NCI-H2171 (cell line): ENCODE results near the gene C19orf12.
A peak's percentile ranks its signal among the peaks of the same experiment; 100 is the strongest.
"Not testable (repeated sequence)": the region's sequence is repeated elsewhere in the genome, so short reads cannot be mapped to it uniquely, and the experiment has no call there.

Experiments
- DNase-seq: peaks from one replicate; lab custom pipeline; 2025; lab: John Stamatoyannopoulos, UW

C19orf12 gene

DNA sequence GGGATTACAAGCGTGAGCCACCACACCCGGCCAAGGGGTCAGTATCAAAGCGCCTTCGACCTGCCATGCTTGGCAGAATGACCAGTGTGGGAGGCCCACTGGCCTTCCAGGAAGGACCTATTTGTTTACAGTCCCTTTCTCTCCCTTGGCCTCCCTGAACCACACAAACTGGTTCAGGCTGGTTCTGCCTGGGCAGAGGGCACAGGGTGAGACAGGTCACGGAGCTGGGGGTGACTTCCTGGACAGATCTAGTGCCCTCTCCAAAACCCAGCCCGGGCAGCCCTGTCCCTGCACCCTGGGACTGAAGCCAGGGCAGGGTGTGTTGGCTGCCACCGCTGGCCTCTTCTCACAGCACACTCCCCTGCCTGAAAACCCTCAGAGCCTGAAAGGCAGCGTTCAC, 38.5 kb downstream of the C19orf12 start:
- no peak for DNase-seq

- no peak for DNase-seq
Observed at GRCh38 chr19:29675650-29676186, 39.3 kb downstream of the C19orf12 start.

DNA sequence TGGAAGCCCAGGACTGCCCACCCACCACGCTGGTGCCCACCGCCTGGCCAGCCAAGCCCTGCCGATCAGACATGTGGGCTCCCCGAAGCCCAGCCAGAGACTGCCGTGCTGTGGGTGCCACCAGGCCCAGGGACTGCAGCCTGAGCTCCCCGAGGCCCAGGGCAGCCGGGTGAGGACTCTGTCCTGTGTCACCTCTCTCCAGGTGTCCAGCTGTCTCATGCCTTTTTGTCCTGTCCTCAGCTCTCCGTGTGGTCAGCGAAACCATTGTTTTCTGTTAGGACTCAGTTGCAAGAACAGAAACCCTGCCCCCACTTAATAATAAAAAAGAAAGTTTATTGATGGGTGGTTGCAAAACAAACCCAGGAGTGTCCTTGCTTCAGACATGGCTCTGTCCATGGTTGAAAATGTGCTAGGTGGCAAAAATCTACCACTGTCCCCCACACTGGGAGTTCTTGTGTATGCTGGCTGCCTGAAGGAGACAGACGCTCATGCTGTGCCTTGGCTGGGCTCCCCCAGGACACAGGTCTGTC, 39.9 kb downstream of the C19orf12 start:
- no peak for DNase-seq

DNA sequence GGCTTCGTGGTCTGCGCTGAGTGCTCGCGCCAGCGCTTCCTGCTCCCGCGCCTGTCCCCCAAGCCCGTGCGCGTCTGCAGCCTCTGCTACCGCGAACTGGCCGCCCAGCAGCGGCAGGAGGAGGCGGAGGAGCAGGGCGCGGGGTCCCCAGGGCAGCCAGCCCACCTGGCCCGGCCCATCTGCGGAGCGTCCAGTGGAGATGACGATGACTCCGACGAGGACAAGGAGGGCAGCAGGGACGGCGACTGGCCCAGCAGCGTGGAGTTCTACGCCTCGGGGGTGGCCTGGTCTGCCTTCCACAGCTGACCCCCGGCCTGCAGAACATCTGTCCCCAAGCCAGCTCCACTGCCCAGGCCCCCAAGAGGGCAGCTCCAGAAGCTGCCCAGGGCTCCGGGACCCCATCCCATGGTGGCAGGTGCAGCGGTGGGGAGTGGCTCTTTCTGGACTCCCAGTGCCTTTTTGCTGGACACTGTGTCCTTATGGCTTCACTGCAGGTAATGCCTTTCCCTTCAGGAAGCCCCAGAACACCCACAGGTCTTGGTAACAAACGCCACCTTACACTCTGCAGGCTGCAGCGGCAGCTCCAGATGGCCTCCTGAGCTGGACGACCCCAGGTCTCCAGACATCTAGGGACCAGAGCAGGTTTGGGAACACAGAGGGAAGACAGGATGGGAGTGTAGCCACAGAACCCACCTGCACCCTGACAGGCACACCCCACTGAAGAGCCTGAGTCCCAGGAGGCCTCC, 40.5 kb downstream of the C19orf12 start:
- DNase-seq, result no peak

- DNase-seq, result no peak
Observed at GRCh38 chr19:29673451-29674371, 41.4 kb downstream of the C19orf12 start.

GRCh38 chr19:29672933-29673336, 42.1 kb downstream of the C19orf12 start:
- no peak for DNase-seq

DNA sequence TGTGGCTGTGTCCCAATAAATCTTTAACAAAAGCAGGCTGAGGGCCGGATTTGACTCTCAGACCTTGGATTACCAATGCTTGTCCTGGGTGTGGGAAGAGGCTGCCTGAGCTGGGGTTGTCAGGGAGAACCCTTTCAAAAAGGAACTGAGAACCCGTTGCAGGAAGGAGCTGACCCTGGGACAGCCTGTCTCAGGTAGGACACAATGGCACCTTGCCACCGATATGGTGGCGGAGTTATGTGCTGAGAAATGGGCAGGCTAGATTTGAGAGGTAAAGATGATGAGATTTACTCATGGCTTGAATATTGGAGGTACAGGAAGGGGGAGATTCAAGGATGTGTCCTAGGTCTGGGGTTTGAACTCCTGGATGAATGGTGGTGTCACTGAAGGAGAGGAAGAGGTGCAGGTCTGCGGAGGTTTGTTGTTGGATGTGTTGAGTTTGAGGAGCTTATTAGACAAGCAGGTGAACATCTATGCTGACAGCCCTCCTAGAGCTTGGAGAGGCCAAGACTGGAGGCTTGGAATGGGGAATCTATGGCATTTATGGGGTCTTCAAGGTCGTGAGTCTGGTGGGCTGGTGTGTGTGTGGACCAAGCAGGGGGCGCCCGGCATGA, 42.6 kb downstream of the C19orf12 start:
- no peak for DNase-seq

GRCh38 chr19:29671393-29672160, 43.5 kb downstream of the C19orf12 start:
- DNase-seq, result no peak

- not testable (repeated sequence) for DNase-seq
Observed at GRCh38 chr19:29671026-29671392, 44.1 kb downstream of the C19orf12 start.

DNA sequence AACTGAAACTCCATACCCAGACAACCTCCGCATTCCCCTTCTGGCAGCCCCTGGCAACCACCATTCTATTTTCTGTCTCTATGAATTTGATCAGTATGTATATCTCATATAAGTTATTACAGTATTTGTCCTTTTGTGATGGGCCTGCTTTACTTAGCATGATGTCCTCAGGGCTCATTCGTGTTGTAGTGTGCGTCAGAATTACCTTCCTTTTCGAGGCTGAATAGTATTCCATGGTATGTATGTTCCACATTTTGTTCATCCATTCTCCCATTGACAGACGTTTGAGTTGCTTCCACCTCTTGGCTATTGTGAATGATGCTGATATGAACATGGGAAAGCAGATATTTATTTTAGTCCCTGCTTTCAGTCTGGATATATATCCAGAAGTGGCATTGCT, 44.8 kb downstream of the C19orf12 start:
- DNase-seq, result no peak

DNA sequence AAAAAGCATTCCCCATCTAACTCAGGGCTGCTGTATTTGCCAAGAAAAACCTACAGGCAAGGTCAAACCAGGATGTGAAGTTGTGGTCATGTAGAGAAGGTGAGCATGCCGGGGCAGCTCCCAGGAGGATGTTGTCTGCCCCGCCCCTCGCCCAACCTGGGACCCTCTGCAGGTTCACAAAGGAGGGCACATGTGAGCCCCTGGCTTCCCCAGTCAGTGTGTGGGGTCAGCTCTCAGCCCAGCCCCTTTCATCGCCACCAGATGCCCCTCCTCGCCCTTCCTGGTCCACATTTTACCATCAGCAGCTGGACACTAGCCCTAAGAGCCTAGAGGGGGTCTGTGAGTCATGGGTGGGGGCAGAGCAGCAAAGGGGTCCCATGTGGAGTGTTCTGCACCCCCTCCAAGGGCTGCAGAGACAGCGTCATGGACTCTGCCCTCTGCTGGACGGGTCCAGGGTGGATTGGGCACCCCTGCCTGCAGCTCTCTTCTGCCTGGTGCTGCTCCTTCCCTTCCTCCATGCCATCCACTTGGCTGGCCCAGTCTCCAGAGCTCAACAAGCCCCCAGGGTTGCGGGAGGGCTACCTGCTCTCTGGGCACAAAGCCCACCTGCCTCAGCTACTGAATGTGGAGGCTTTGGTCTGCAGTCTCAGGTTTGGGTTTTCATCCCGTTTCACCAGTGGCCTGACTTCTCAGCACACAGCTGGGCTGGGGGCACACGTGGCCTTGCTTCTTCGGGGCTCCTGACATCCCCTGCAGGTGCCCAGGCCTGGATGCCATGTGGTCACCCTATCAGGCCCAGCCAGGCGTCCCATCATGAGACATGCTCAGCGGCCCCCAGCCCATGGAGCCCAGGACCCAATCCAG, 46.1 kb downstream of the C19orf12 start:
- DNase-seq, result no peak

GRCh38 chr19:29667901-29668341, 47.1 kb downstream of the C19orf12 start:
- peak; percentile 28 for DNase-seq

GRCh38 chr19:29667387-29667783, 47.7 kb downstream of the C19orf12 start:
- no peak for DNase-seq

- no peak for DNase-seq
Observed at GRCh38 chr19:29666578-29667386, 48.3 kb downstream of the C19orf12 start.

GRCh38 chr19:29665826-29666577, 49.1 kb downstream of the C19orf12 start:
- DNase-seq, result no peak

- peak; percentile 74 for DNase-seq
Observed at GRCh38 chr19:29665215-29665825, 49.7 kb downstream of the C19orf12 start, which contains the start of gene PLEKHF1. Gene PLEKHF1, plus strand, starts transcription at chr19:29665461. Its CDS starts 8,379 bp downstream, at chr19:29673840.

- DNase-seq, result no peak
Observed at GRCh38 chr19:29664753-29665214, 50.3 kb downstream of the C19orf12 start.
